Stimulated activated CD4-positive, alpha-beta T cell treated with anti-CD3 and anti-CD28 coated beads, Interleukin-4, amount 100 ng/mL, for 4 hours (primary cell): ENCODE measurements around the gene RNASE4.

Source experiments
- DNase-seq, 2 experiments: peaks; one replicate each; pipeline ENCODE4 v3.0.0-alpha.2; 2020

RNASE4 gene

DNA sequence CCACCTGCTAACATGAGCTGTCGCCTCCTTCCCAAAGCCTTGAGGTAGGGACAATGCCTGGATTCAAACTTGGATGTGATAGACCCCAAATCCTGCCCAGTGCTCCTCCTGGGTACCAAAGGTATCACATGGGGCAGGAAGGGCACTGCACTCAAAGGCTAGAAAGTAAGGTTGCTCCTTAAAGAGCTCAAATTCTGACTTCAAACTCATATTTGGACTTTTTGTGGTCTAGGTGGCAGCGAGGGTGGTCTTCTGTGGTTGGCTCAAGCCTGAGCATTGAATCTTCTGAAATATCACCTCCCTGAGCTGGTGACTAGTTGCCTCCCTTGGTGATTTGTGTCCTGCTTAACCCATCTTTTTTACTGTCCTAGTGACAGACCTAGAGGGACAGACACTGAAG, 8.3 kb upstream of the RNASE4 start:
- DNase-seq: no peak

GRCh38 chr14:20679907-20680306, 4.5 kb upstream of the RNASE4 start:
- DNase-seq: no peak

DNA sequence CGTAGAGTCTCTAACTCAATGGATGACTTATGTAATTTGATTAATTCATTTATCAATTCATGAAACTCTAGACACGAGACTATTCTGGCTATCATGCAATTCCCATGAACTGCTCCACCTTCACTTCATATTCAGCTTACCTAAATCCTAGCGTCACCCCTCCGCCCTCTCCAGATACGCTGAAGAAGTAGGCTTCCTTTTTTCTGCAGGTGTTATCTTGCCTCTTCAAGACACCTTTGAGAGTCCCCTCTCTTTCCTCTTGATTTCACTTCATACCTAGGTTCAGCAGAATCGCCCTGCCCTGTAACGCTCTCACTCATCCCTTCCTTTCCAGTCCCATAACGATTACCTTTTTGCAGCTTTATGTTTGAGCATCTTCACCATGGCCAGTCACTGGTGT, 4.0 kb upstream of the RNASE4 start:
- no peak for DNase-seq

DNA sequence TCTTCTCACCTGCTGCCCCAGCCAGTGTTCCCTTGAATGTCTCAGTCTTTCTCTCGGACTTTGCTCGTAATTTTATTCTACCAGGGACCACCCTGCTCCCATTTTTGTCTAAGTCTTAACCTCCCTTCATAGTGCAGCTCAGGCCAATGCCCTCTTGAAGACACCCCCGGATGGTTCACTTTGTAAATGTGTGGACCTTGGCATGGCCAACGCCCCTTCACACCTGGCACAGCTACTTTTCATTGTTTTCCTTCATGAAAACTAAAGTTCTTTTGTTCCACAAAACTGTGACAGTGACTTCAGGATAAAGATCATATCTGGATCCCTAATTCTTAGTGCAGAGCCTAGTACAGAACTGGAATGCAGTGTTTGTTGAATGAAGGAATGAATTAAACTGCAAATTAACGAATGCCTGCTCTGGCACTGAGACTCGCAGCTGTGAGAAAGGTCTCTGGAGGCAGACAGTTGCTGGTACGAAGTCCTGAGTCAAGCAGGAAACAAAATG, 3.5 kb upstream of the RNASE4 start:
- DNase-seq: peak; percentile 15 to 49

DNA sequence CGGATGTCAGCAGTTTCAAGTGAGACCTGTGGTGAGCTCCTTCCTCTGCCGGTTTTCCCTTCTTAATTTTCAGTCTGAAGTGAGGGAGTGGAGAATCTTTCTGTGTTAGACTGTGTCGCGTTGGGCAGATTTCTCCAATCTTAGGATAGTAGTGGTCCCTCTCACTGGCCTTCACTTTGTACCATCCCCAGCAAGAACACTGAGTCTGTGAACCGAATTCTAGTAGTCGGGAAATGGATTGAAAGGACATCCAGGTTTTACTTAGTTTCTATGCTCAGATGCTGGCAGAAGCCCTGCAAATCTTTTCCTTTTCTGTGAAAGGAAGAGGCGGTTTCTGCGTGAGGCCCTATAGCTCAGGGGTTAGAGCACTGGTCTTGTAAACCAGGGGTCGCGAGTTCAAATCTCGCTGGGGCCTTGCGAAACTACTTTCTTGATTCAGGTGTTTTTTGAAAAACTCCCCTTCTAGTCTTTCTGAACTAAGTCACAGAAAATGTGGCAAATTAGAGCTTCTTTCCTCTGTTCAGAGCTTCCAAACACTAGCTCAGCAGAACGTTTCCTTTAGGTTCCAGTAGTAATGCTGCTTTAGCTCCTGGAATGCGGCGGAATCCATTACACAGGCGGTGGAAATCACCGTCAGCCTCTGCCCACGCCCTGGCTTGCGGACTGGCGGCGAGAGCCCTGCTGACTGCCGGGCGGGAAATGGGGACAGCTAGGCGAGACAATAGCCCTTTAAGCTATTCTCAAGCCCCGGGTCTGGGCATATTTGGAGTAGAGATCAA, 2.8 kb upstream of the RNASE4 start:
- peak; percentile 81 to 90 for DNase-seq

- DNase-seq: no peak
Measured at GRCh38 chr14:20682127-20682434, 2.3 kb upstream of the RNASE4 start.

DNA sequence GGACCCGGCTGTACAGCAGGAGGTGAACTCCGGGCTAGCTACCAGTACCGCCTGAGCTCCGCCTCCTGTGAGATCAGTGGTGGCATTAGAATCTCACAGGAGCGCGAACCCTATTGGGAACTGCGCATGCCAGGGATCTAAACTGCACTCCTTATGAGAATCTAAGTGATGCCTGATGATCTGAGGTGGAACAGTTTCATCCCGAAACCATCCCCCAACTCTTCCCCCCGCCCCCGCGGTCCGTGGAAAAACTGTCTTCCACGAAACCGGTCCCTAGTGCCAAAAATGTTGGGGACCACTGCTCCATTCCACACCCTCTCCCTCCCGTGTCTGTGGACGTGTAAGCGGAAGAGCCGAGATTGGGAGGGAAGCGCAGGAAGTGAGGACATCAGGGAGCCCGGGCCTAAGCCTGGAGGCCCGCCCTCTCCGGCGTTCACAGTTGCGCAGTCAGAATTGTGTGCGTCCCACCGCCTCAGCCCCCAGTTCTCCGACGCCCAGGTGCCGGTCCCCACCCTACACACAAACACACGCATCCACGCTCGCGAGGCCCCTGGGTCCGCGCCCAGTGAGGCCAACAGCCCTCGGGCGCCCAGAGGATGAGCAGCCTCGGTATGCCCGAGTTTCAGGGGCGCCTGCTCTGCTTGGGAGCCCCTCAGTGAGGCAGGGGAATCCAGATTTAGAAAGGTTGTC, 1.8 kb upstream of the RNASE4 start:
- DNase-seq: peak; percentile 67 to 73

DNA sequence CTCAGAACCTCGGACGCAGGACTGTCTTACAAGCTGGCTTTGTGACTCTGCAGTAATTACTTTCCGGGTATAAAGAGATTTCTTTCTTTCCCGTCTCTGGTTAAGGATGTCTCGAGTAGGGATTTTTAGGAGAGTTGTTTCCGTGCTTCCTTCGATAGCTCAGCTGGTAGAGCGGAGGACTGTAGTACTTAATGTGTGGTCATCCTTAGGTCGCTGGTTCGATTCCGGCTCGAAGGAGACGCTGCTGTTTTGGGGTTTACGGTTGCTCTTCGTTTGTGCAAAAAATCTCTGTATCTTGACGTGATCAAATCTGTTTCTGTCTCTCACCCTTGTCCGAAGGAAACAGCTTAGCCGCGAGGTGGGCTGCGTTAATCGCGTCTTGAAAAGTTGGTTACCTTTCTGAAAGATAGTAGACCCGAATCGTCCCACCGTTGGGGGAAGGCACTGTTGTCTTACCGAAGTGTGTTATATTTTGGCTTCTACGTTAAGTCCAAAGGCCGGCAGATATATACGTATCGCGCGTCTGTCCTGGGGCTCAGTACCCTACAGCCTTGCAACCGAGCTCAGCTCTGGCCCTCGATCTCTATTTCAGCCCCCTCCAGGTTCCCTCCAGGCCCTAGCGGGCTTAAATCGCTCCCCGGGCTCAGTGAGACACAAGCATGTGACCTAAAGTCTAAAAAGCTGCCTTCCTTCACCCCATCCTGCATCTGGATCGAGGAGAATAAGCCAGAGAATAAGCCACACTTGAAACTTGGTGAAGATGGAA, 1.1 kb upstream of the RNASE4 start:
- DNase-seq: peak; percentile 78 to 79

- DNase-seq: no peak
Measured at GRCh38 chr14:20684662-20685456, 499 bp downstream of the RNASE4 start.

GRCh38 chr14:20686386-20687143, 2.2 kb downstream of the RNASE4 start:
- no peak for DNase-seq

DNA sequence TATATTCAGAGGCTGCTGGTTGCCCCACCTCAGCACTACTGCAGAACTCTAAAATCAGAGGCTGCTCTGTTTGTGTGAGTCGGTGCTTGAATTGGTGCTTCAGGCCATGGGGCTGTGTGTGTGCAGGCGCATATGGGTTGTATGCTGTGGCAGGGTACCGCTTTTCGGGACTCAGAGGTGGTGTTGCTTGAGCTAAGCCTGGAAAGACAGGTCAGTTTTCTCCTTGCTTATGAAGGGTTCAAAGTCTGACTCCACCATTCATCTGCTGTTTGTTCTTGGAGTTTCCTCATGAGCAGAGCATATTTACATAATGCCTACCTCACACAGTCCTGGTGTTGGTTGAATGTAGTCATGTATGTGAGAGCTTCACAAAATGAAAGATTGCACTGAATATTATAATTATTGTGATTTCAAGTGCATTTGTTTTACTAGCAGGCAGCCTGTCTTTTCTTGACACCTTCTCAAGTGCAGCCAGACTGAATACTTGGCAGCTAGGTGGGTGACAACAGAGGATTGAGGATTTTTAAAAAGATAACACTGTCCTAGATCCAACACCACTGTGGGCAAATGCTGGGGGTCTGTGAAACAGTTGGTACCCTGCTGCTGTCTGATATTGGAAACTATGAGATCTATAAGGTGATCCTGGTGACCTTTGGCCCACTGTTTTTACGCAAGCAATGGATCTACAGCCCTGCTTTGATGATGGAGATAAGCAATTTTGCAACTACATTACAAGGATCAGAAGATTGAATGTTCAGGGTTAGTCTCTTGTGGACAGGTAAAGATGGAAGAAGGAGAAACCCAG, 3.2 kb downstream of the RNASE4 start:
- no peak for DNase-seq

- DNase-seq: no peak
Measured at GRCh38 chr14:20688167-20688839, 3.9 kb downstream of the RNASE4 start, which contains the start of gene ANG. ANG (plus strand) TSS chr14:20688764; CDS start chr14:20693565, 4,801 bp downstream.

- peak in 1 of 2 experiments; percentile 15 for DNase-seq
Measured at GRCh38 chr14:20690848-20691640, 6.7 kb downstream of the RNASE4 start.

- no peak for DNase-seq
Measured at GRCh38 chr14:20692116-20692751, 7.9 kb downstream of the RNASE4 start.

- DNase-seq: no peak
Measured at GRCh38 chr14:20696764-20697163, 12.4 kb downstream of the RNASE4 start.

- DNase-seq: peak; percentile 47 to 56
Measured at GRCh38 chr14:20697273-20698017, 13.1 kb downstream of the RNASE4 start.

DNA sequence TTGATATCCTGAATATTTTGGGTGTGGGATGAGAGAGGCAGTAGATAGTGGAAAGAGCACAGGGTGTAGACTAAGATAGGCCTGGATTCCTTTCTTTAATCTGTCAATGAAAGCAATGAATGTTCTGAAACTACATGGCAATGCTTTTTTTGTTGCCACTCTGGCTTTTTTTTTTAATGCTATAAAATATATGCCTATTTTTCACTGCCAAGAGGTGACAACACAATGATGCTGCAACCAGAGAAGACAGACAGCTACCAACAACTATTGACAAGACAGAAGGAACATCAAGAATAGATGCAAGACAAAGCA, 13.6 kb downstream of the RNASE4 start:
- no peak for DNase-seq

GRCh38 chr14:20698934-20699333, 14.6 kb downstream of the RNASE4 start:
- no peak for DNase-seq
